ENCODE measurements around the gene MYBBP1A. TPM values are rescaled to one million over a fixed set of nuclear protein-coding genes. Genes with fewer than 3 reads are reported as not detected.

The MYBBP1A gene
- total RNA-seq, 1 experiment from 2014 or later = 163 TPM

DNA sequence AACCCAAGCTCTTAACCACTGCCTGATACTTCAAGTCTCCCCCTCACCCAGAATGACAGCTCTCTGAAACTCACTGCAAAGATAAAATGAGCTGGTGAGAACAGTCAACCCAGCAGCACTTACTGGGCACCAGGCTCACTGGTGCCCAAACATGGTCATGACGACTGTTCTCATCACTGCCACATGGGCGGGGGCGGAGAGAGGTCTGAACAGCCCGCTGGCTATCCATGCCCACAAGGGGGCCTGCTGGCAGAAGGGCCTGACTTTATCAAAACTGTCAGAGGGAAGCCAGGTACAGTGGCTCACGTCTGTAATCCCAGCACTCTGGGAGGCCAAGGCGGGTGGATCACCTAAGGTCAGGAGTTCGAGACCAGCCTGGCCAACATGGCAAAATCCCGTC is 4.0 kb downstream of the MYBBP1A start:
- DNase-seq (ENCODE audit: low spot score) (peak; percentile 34), ATAC-seq (0 out of 2 replicates have a peak, but pooled peaks have one; percentile 10)
- TF ChIP-seq KAT7 (CRISPR knock-in tag; IDR thresholded peaks at IDR 0.05; ENCODE audit: borderline replicate concordance) = no peak
- TF ChIP-seq, protein P1, sequence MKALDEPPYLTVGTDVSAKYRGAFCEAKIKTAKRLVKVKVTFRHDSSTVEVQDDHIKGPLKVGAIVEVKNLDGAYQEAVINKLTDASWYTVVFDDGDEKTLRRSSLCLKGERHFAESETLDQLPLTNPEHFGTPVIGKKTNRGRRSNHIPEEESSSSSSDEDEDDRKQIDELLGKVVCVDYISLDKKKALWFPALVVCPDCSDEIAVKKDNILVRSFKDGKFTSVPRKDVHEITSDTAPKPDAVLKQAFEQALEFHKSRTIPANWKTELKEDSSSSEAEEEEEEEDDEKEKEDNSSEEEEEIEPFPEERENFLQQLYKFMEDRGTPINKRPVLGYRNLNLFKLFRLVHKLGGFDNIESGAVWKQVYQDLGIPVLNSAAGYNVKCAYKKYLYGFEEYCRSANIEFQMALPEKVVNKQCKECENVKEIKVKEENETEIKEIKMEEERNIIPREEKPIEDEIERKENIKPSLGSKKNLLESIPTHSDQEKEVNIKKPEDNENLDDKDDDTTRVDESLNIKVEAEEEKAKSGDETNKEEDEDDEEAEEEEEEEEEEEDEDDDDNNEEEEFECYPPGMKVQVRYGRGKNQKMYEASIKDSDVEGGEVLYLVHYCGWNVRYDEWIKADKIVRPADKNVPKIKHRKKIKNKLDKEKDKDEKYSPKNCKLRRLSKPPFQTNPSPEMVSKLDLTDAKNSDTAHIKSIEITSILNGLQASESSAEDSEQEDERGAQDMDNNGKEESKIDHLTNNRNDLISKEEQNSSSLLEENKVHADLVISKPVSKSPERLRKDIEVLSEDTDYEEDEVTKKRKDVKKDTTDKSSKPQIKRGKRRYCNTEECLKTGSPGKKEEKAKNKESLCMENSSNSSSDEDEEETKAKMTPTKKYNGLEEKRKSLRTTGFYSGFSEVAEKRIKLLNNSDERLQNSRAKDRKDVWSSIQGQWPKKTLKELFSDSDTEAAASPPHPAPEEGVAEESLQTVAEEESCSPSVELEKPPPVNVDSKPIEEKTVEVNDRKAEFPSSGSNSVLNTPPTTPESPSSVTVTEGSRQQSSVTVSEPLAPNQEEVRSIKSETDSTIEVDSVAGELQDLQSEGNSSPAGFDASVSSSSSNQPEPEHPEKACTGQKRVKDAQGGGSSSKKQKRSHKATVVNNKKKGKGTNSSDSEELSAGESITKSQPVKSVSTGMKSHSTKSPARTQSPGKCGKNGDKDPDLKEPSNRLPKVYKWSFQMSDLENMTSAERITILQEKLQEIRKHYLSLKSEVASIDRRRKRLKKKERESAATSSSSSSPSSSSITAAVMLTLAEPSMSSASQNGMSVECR (CRISPR knock-in tag; IDR thresholded peaks at IDR 0.05; ENCODE audit: borderline replicate concordance) = no peak
- no peak for TF ChIP-seq ESRRA (CRISPR knock-in tag; IDR thresholded peaks at IDR 0.05; ENCODE audit: borderline replicate concordance)
- no peak for TF ChIP-seq GTF2I (CRISPR knock-in tag; conservative IDR thresholded peaks at IDR 0.05)
- TF ChIP-seq OVOL2 (CRISPR knock-in tag; IDR thresholded peaks at IDR 0.05; ENCODE audit: borderline replicate concordance) = no peak
- TF ChIP-seq, protein P2, sequence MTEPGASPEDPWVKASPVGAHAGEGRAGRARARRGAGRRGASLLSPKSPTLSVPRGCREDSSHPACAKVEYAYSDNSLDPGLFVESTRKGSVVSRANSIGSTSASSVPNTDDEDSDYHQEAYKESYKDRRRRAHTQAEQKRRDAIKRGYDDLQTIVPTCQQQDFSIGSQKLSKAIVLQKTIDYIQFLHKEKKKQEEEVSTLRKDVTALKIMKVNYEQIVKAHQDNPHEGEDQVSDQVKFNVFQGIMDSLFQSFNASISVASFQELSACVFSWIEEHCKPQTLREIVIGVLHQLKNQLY (CRISPR knock-in tag; IDR thresholded peaks at IDR 0.05) = no peak
- POLR2A ChIA-PET = interaction anchor here (1.7 kb wide), 1 partner anchor 13 kb away, joined by 7 read pairs; no protein-coding TSS in a partner anchor
- H3K9me3 Mint-ChIP-seq = no peaks in the 10 kb centered on the region
- peaks cover 54% of the 10 kb centered on the region for H3K36me3 Mint-ChIP-seq
- no peak overlapping the region for H3K4me3 Mint-ChIP-seq
- H3K27me3 Mint-ChIP-seq (ENCODE audit: low read depth) = no peaks in the 10 kb centered on the region
- peak overlapping the region; percentile 95 for H3K27ac Mint-ChIP-seq
- H3K4me1 Mint-ChIP-seq = peaks cover 24% of the 10 kb centered on the region
- CTCF ChIA-PET = interaction anchor here (0.9 to 1.7 kb wide), 5 partner anchors 10 to 130 kb away, joined by 3 to 6 read pairs (median 4); partner anchors contain the start of gene GGT6

- DNase-seq (ENCODE audit: low spot score) = no peak
- H3K4me3 Mint-ChIP-seq = no peak overlapping the region
Observed at GRCh38 chr17:4550534-4551039, 4.6 kb downstream of the MYBBP1A start.

GRCh38 chr17:4549781-4550533 is 5.2 kb downstream of the MYBBP1A start:
- H3K27me3 Mint-ChIP-seq (ENCODE audit: low read depth) = no peaks in the 10 kb centered on the region
- ChIA-PET CTCF (interaction anchor here (0.5 to 0.9 kb wide), 6 partner anchors 10 to 1706 kb away, joined by 3 to 7 read pairs (median 4); no protein-coding TSS in a partner anchor), POLR2A (no interaction called here)
- H3K9me3 Mint-ChIP-seq = no peaks in the 10 kb centered on the region
- no peak overlapping the region for H3K27ac Mint-ChIP-seq
- ATAC-seq (no peak), DNase-seq (ENCODE audit: low spot score) (no peak)
- peaks cover 15% of the 10 kb centered on the region for H3K4me1 Mint-ChIP-seq
- H3K4me3 Mint-ChIP-seq = no peak overlapping the region
- peaks cover 54% of the 10 kb centered on the region for H3K36me3 Mint-ChIP-seq
- TF ChIP-seq ELF4 (CRISPR knock-in tag; IDR thresholded peaks at IDR 0.05; ENCODE audit: low read depth) (no peak), KAT7 (CRISPR knock-in tag; IDR thresholded peaks at IDR 0.05; ENCODE audit: borderline replicate concordance) (no peak), STAT6 (CRISPR knock-in tag; conservative IDR thresholded peaks at IDR 0.05; ENCODE audit: low read depth) (no peak), ERG (CRISPR knock-in tag; IDR thresholded peaks at IDR 0.05) (no peak), ZNF232 (CRISPR knock-in tag; IDR thresholded peaks at IDR 0.05) (no peak), RELA (CRISPR knock-in tag; IDR thresholded peaks at IDR 0.05; ENCODE audit: borderline replicate concordance) (no peak)

More at GRCh38 chr17:4550534-4551039, 4.6 kb downstream of the MYBBP1A start:
- ChIA-PET POLR2A (no interaction called here), CTCF (interaction anchor here (0.9 to 1.7 kb wide), 4 partner anchors 13 to 130 kb away, joined by 3 to 6 read pairs (median 4); no protein-coding TSS in a partner anchor)
- Mint-ChIP-seq H3K4me1 (peaks cover 18% of the 10 kb centered on the region), H3K27me3 (ENCODE audit: low read depth) (no peaks in the 10 kb centered on the region), H3K27ac (peak overlapping the region; percentile 95; the same call in 1 of the 2 replicates), H3K36me3 (peaks cover 54% of the 10 kb centered on the region), H3K9me3 (no peaks in the 10 kb centered on the region)
- TF ChIP-seq ZNF281 (CRISPR knock-in tag; IDR thresholded peaks at IDR 0.05) (no peak), NFATC4 (CRISPR knock-in tag; IDR thresholded peaks at IDR 0.05) (no peak), IRF2 (CRISPR knock-in tag; IDR thresholded peaks at IDR 0.05; ENCODE audit: borderline replicate concordance, low read depth) (no peak)
- no peak for ATAC-seq
